ENCODE measurements around the gene CENPL. TPM values are rescaled to one million over a fixed set of nuclear protein-coding genes. Genes with fewer than 3 reads are reported as not detected.
"Not testable (repeated sequence)": the region's sequence is repeated elsewhere in the genome, so short reads cannot be mapped to it uniquely, and the experiment has no call there.

CENPL gene
- total RNA-seq, 1 donor from 2014 or later: 3.2 TPM

- ATAC-seq (no peak), DNase-seq (no peak)
- intact Hi-C loops (cut with micrococcal nuclease): no loop called here
These were observed 53.1 kb downstream of the CENPL start for GRCh38 chr1:173771560-173771959.

GRCh38 chr1:173770330-173770729 lies 54.4 kb downstream of the CENPL start:
- intact Hi-C loops (cut with micrococcal nuclease); DNase-seq; ATAC-seq: not testable (repeated sequence)

- no peak for ATAC-seq
- intact Hi-C loops (cut with micrococcal nuclease): no loop called here
These were observed 55.9 kb downstream of the CENPL start for GRCh38 chr1:173768827-173769226.

GRCh38 chr1:173768206-173768605 lies 56.5 kb downstream of the CENPL start:
- ATAC-seq (no peak), DNase-seq (no peak)
- intact Hi-C loops (cut with micrococcal nuclease): no loop called here

More at GRCh38 chr1:173768827-173769226, 55.9 kb downstream of the CENPL start:
- no peak for DNase-seq

- intact Hi-C loops (cut with micrococcal nuclease); ATAC-seq; DNase-seq: not testable (repeated sequence)
These were observed 60.4 kb downstream of the CENPL start for GRCh38 chr1:173764331-173764730.

- ATAC-seq: no peak
- intact Hi-C loops (cut with micrococcal nuclease): no loop called here
- no peak for DNase-seq
These were observed 65.7 kb downstream of the CENPL start for GRCh38 chr1:173758980-173759379.

GRCh38 chr1:173758110-173758509 lies 66.6 kb downstream of the CENPL start:
- DNase-seq: no peak
- ATAC-seq: no peak
- intact Hi-C loops (cut with micrococcal nuclease): no loop called here

- DNase-seq (no peak), ATAC-seq (no peak)
- intact Hi-C loops (cut with micrococcal nuclease): no loop called here
These were observed 67.0 kb downstream of the CENPL start for GRCh38 chr1:173757666-173758065.

GRCh38 chr1:173753830-173754229 lies 70.9 kb downstream of the CENPL start:
- ATAC-seq: no peak
- intact Hi-C loops (cut with micrococcal nuclease): no loop called here
- DNase-seq: no peak

Other genes starting within 250 kb of the CENPL start
- gene SLC9C2, start 221.8 kb downstream of the CENPL start, total RNA-seq: not detected
- not detected for gene TEX50, start 189.5 kb downstream of the CENPL start, total RNA-seq
- gene ANKRD45, start 155.0 kb downstream of the CENPL start, total RNA-seq: 0.17 TPM
- gene KLHL20, start 109.9 kb downstream of the CENPL start, total RNA-seq: 16.4 TPM
- 12.4 TPM for gene DARS2, start 210 bp downstream of the CENPL start, total RNA-seq
- gene GAS5, start 43.1 kb upstream of the CENPL start, total RNA-seq: 48.8 TPM
- 7.9 TPM for gene ZBTB37, start 43.5 kb upstream of the CENPL start, total RNA-seq
- 0.25 TPM for gene SERPINC1, start 92.4 kb upstream of the CENPL start, total RNA-seq
- 23.2 TPM for gene RC3H1, start 197.5 kb upstream of the CENPL start, total RNA-seq